Measurements from ENCODE around the gene CCNA2. TPM values are rescaled to one million over a fixed set of nuclear protein-coding genes. Genes with fewer than 3 reads are reported as not detected.

The CCNA2 gene
- total and polyA plus RNA-seq, 9 of the 15 experiments (the other 6 are each of a cell fraction or from before 2014, with no cell fraction given): 37.1 to 197 (median 154) TPM

- no peak for TF ChIP-seq HIVEP1 (CRISPR knock-in tag; IDR thresholded peaks at IDR 0.05)
These were observed 36.4 kb upstream of the CCNA2 start (continued) for GRCh38 chr4:121860121-121860520.

- H3K27ac ChIP-seq (ENCODE audit: extremely low read depth, low read depth, low read length): no peak overlapping the region
- H3K79me2 ChIP-seq (ENCODE audit: control insufficient read depth, insufficient read depth, low read length): no peaks in the 10 kb centered on the region
- DNase-seq (ENCODE audit: extremely low read depth in 1 of 4, low spot score in 3 of 4) (no peak), ATAC-seq (no peak), FAIRE-seq (no peak)
- in situ Hi-C loops (cut with MboI): loop anchor here (25.0 kb wide), 1 partner anchor 1061 kb away; the partner anchor contains the start of gene NUDT6
- H3K4me3 ChIP-seq: no peak overlapping the region
- WGBS (ENCODE audit: insufficient coverage, low coverage, missing lambda C conversion rate): 64% methylated on average over 1 of the region's 1 CpG
- TF ChIP-seq PCBP2 (IDR thresholded peaks at IDR 0.05; ENCODE audit: low read depth, low read length, poor library complexity, severe bottlenecking) (peak; percentile 76), ZNF274 (IDR thresholded peaks at IDR 0.05; ENCODE audit: borderline replicate concordance, low read depth, low read length) (no peak), HNRNPK (IDR thresholded peaks at IDR 0.05; ENCODE audit: low read depth, low read length, poor library complexity, severe bottlenecking) (peak; percentile 84)
- H3K36me3 ChIP-seq (ENCODE audit: control insufficient read depth, insufficient read depth, low read length): peaks cover 4% of the 10 kb centered on the region; the same call in 2 of the 3 replicates
- no peak overlapping the region for H2AFZ ChIP-seq (ENCODE audit: low read depth, low read length)
- no peak overlapping the region for H3K9ac ChIP-seq (ENCODE audit: insufficient read depth in 1 of 2, low read depth in 2 of 2, low read length in 2 of 2)
- no peaks in the 10 kb centered on the region for H3K9me3 ChIP-seq (replicated peaks; ENCODE audit: control insufficient read depth, insufficient read depth, low read depth, low read length)
- H3K9me1 ChIP-seq (ENCODE audit: control insufficient read depth, insufficient read depth, low read length): no peaks in the 10 kb centered on the region
- intact Hi-C loops (cut with micrococcal nuclease): no loop called here
- H3K4me1 ChIP-seq (replicated peaks in 1 of 2; ENCODE audit: control insufficient read depth in 2 of 2, insufficient read depth in 2 of 2, low read length in 2 of 2): no peaks in the 10 kb centered on the region
- CTCF ChIA-PET (ENCODE audit: low intra/inter-chr PET ratio): no interaction called here
- H3K4me2 ChIP-seq (ENCODE audit: insufficient read depth, low read length): no peak overlapping the region
- BruUV-seq (replicated peaks): no TSS peak
- no peaks in the 10 kb centered on the region for H3K27me3 ChIP-seq (ENCODE audit: control insufficient read depth in 2 of 2, insufficient read depth in 2 of 2, low read length in 2 of 2)
- no peaks in the 10 kb centered on the region for H4K20me1 ChIP-seq (replicated peaks; ENCODE audit: control insufficient read depth, insufficient read depth, low read length)
- POLR2A ChIA-PET: no interaction called here
These were observed 27.7 kb upstream of the CCNA2 start for GRCh38 chr4:121851354-121851753.

- H3K27ac ChIP-seq (ENCODE audit: extremely low read depth, low read depth, low read length): no peak overlapping the region
- no peak overlapping the region for H3K4me3 ChIP-seq
- intact Hi-C loops (cut with micrococcal nuclease): no loop called here
- no peaks in the 10 kb centered on the region for H3K9me3 ChIP-seq (replicated peaks; ENCODE audit: control insufficient read depth, insufficient read depth, low read depth, low read length)
- in situ Hi-C loops (cut with MboI): no loop called here
- H3K4me1 ChIP-seq (replicated peaks in 1 of 2; ENCODE audit: control insufficient read depth in 2 of 2, insufficient read depth in 2 of 2, low read length in 2 of 2): no peaks in the 10 kb centered on the region
- no peaks in the 10 kb centered on the region for H3K9me1 ChIP-seq (ENCODE audit: control insufficient read depth, insufficient read depth, low read length)
- no peak overlapping the region for H3K4me2 ChIP-seq (ENCODE audit: insufficient read depth, low read length)
- H3K79me2 ChIP-seq (ENCODE audit: control insufficient read depth, insufficient read depth, low read length): no peaks in the 10 kb centered on the region
- no TSS peak for BruUV-seq (replicated peaks)
- no peak overlapping the region for H2AFZ ChIP-seq (ENCODE audit: low read depth, low read length)
- no peaks in the 10 kb centered on the region for H3K27me3 ChIP-seq (ENCODE audit: control insufficient read depth in 2 of 2, insufficient read depth in 2 of 2, low read length in 2 of 2)
- H3K36me3 ChIP-seq (ENCODE audit: control insufficient read depth, insufficient read depth, low read length): peaks cover 7% of the 10 kb centered on the region; the same call in 2 of the 3 replicates
- H3K9ac ChIP-seq (ENCODE audit: insufficient read depth in 1 of 2, low read depth in 2 of 2, low read length in 2 of 2): no peak overlapping the region
- 57% methylated on average over 6 of the region's 6 CpGs for WGBS (ENCODE audit: insufficient coverage, low coverage, missing lambda C conversion rate)
- ChIA-PET CTCF (ENCODE audit: low intra/inter-chr PET ratio) (no interaction called here), POLR2A (no interaction called here)
- no peaks in the 10 kb centered on the region for H4K20me1 ChIP-seq (replicated peaks; ENCODE audit: control insufficient read depth, insufficient read depth, low read length)
- ATAC-seq: no peak
- no peak for DNase-seq (ENCODE audit: extremely low read depth in 1 of 4, low spot score in 3 of 4)
- FAIRE-seq: no peak
- TF ChIP-seq ZFX (CRISPR knock-in tag; IDR thresholded peaks at IDR 0.05) (no peak), ZNF121 (CRISPR knock-in tag; conservative IDR thresholded peaks at IDR 0.05) (no peak), KAT7 (CRISPR knock-in tag; IDR thresholded peaks at IDR 0.05; ENCODE audit: borderline replicate concordance) (no peak), HMG20A (CRISPR knock-in tag; conservative IDR thresholded peaks at IDR 0.05) (no peak), CHAMP1 (IDR thresholded peaks at IDR 0.05) (no peak), ILF3 (IDR thresholded peaks at IDR 0.05; ENCODE audit: borderline replicate concordance) (no peak), RBM25 (IDR thresholded peaks at IDR 0.05; ENCODE audit: low read depth, low read length, severe bottlenecking) (no peak), ZNF354B (CRISPR knock-in tag; IDR thresholded peaks at IDR 0.05) (no peak), ZNF175 (CRISPR knock-in tag; IDR thresholded peaks at IDR 0.05; ENCODE audit: low read depth) (no peak), TBP (optimal IDR thresholded peaks at IDR 0.05; ENCODE audit: low read depth, low read length) (no peak)
These were observed 23.0 kb upstream of the CCNA2 start for GRCh38 chr4:121846662-121847061.

All from K562 (cell line).